Heart left ventricle (tissue), 16 donors: ENCODE data around the gene ENPP3. TPM values are rescaled to one million over a fixed set of nuclear protein-coding genes. Genes with fewer than 3 reads are reported as not detected.

Source experiments
- ATAC-seq, 4 donors: fragments of 200-7000 bp; cut with Tn5 transposase; one replicate each; pipeline ENCODE4 v1.9.1; 2020 to 2022; ENCODE audit warnings: moderate library complexity in 4 of 4, mild to moderate bottlenecking in 3 of 4, moderate number of reproducible peaks in 1 of 4
- DNase-seq, 5 donors: peaks; one replicate each; pipeline ENCODE4 v3.0.0-alpha.2; 2020
- H3K27ac ChIP-seq, 12 donors: fragments of 200-600 bp; sonication (generic) in 4 of 12; one replicate each; pipeline versions ENCODE4 v1.5.0 to v1.8.0; 2016 to 2022; ENCODE audit warnings: mild to moderate bottlenecking in 2 of 12
- H3K27me3 ChIP-seq, 9 donors: fragments of 200-600 bp; sonication (generic) in 2 of 9; one replicate each; pipeline versions ENCODE4 v1.5.1 to v1.8.0; 2016 to 2022; ENCODE audit warnings: mild to moderate bottlenecking in 3 of 9
- H3K36me3 ChIP-seq, 9 donors: fragments of 200-600 bp; sonication (generic) in 2 of 9; one replicate each; pipeline versions ENCODE4 v1.5.0 to v1.8.0; 2018 to 2022; ENCODE audit warnings: mild to moderate bottlenecking in 2 of 9
- H3K4me1 ChIP-seq, 12 donors: fragments of 200-600 bp; sonication (generic) in 4 of 12; one replicate each; pipeline versions ENCODE4 v1.5.0 to v1.8.0; 2016 to 2022; ENCODE audit warnings: mild to moderate bottlenecking in 3 of 12
- H3K4me3 ChIP-seq, 12 donors: fragments of 200-600 bp; sonication (generic) in 4 of 12; one replicate each; pipeline versions ENCODE4 v1.5.0 to v1.8.0; 2017 to 2022; ENCODE audit warnings: mild to moderate bottlenecking in 9 of 12, moderate library complexity in 4 of 12
- H3K9me3 ChIP-seq, 12 donors: fragments of 200-600 bp; sonication (generic) in 4 of 12; one replicate each; pipeline versions ENCODE4 v1.5.0 to v1.8.0; 2016 to 2022; ENCODE audit warnings: mild to moderate bottlenecking in 1 of 12
- CTCF ChIP-seq, 12 donors: fragments of 200-600 bp; sonication (generic) in 4 of 12; IDR thresholded peaks; one replicate each; pipeline versions ENCODE4 v1.5.0 to v1.8.0; 2018 to 2022; ENCODE audit warnings: antibody characterized with exemption in 12 of 12, mild to moderate bottlenecking in 5 of 12
- POLR2A ChIP-seq, 2 donors: fragments of 450-650 bp; IDR thresholded peaks; one replicate each; pipeline ENCODE4 v1.6.1; 2017; ENCODE audit warnings: antibody characterized with exemption in 2 of 2, mild to moderate bottlenecking in 2 of 2, moderate library complexity in 2 of 2
- WGBS, 4 donors: extraction: QIAGEN DNeasy Blood & Tissue Kit in 2 of 4; methylation state at CpG; one replicate each; pipeline versions ENCODE4 v1.1.5 to v1.1.7; 2013 to 2018; 5-methylcytosine and 5-hydroxymethylcytosine counted together
- intact Hi-C, 10 donors: fragments of 100-400 bp; cut with DNase I; formaldehyde crosslinking; loops; one replicate each; pipeline versions ENCODE4 v1.11.1 to v1.14.2; 2022
- polyA plus RNA-seq, 2 donors: library from polyadenylated mRNA; stranded (reverse); fragments of 200-250 nt; gene quantifications; one replicate each; pipeline ENCODE4 v1.2.3, GENCODE V29; 2013
- total RNA-seq, 9 donors: library from RNA; depleted of rRNA in 2 of 9; stranded (reverse); fragments of >200 nt in 2 of 9; fragmentation: NEBNext Ultra II Directional in 3 of 9; extraction: Animal tissue kit (Norgen Biotek cat#: 25700) in 3 of 9; gene quantifications; one replicate each; pipeline versions ENCODE4 v1.1.0 to v1.2.4, GENCODE V29; 2016 to 2023
- donor health status: ischemic (EF 13 %, LVEDD 7.1; RV severe dilation, severe dysfunction).
- donor health status: healthy with polysubstance abuse.
- donor health status: DM: no; HTN: yes; CAD: no.
- donor health status: DM: no; HTN: no; CAD: no.
- donor health status: ischemic (EF 25% LVEDD 6.9; RV normal size, moderate dysfunction).
- donor health status: ischemic (EF 25% LVEDD 5.7; RV mildly dilated, moderate dysfunction).
- donor health status: healthy.
- donor health status: DM: yes; HTN: yes; CAD: no.
- donor health status: ischemic (EF 35%, LVEDD 5.7; RV mildly dilated, moderate dysfunction).
- donor health status: nonischemic (EF 11% LVEDD 7.7; RV severe dilation, severe dysfunction).
- donor health status: DM: yes; HTN: yes; CAD: no.
- donor health status: PGD.
- donor health status: ischemic (EF 29% LVEDD 5.4; RV normal size, mild dysfunction).
- donor health status: nonischemic (EF 23%, LVEDD 6.1; RV moderate dilation, normal function).

Gene ENPP3
- total and polyA plus RNA-seq, 11 donors: 0.07 to 0.72 (median 0.42) TPM; not detected in 2

DNA sequence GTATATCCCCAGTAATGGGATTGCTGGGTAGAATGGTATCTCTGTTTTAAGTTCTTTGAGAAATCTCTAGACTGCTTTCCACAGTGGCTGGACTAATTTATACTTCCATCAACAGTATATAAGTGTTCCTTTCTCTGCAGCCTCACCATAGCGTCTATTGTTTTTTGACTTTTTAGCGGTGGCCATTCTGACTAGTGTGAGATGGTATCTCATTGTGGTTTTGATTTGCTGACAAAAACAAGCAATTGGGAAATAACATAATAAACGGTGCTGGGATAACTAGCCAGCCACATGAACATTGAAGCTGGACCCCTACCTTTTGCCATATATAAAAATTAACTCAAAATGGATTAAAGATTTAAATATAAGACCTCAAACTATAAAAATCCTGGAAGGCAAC lies 49.9 kb downstream of the ENPP3 start:
- H3K9me3 ChIP-seq: peaks cover 0 to 3% (median 0%) of the 10 kb centered on the region in 12 donors
- H3K27ac ChIP-seq: no peak overlapping the region
- 87 to 90% (median 89%) methylated on average over 3 of the region's 3 CpGs for WGBS, 4 donors
- no peaks in the 10 kb centered on the region for H3K27me3 ChIP-seq
- ATAC-seq (no peak), DNase-seq (no peak)
- H3K4me3 ChIP-seq: no peak overlapping the region
- no peak for TF ChIP-seq CTCF (IDR thresholded peaks at IDR 0.05)
- intact Hi-C loops: no loop called here
- no peaks in the 10 kb centered on the region for H3K4me1 ChIP-seq
- no peaks in the 10 kb centered on the region for H3K36me3 ChIP-seq

GRCh38 chr6:131688286-131688685 lies 51.2 kb downstream of the ENPP3 start:
- no peaks in the 10 kb centered on the region for H3K27me3 ChIP-seq
- H3K9me3 ChIP-seq: peaks cover 0 to 3% (median 0%) of the 10 kb centered on the region in 12 donors
- H3K36me3 ChIP-seq: no peaks in the 10 kb centered on the region
- no peak overlapping the region for H3K4me3 ChIP-seq
- no peaks in the 10 kb centered on the region for H3K4me1 ChIP-seq
- ATAC-seq (no peak), DNase-seq (no peak)
- intact Hi-C loops: no loop called here
- TF ChIP-seq CTCF (IDR thresholded peaks at IDR 0.05) (no peak), POLR2A (IDR thresholded peaks at IDR 0.05) (no peak)
- no peak overlapping the region for H3K27ac ChIP-seq
- WGBS, 4 donors: 88 to 95% (median 92%) methylated on average over 1 of the region's 1 CpG

DNA sequence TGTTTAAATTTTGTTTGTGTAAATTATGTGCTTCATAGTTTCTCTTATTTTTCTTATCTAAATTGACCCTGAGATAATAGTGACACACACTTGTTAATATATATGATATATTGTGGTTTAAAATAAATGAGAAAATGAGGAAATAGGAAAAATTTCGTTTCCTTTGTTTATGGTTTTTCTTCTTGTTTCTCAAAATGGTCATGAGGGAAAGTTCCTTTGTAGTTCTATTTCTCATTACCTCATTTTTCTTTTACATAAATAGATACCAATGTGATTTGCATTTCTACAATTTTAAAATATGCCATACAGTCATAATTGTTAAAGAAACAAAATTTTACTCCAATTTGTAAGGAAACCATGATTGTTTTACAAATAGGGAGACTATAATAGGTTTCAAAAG lies 54.9 kb downstream of the ENPP3 start:
- Histone ChIP-seq H3K27me3 (no peaks in the 10 kb centered on the region), H3K4me3 (no peak overlapping the region), H3K4me1 (no peaks in the 10 kb centered on the region), H3K27ac (no peak overlapping the region), H3K9me3 (peaks cover 0 to 3% (median 0%) of the 10 kb centered on the region in 12 donors), H3K36me3 (no peaks in the 10 kb centered on the region)
- intact Hi-C loops: loop anchor here in 7 of 10 donors (5.0 to 10.0 kb wide), 3 partner anchors 93 to 223 kb away; no protein-coding TSS in a partner anchor
- 46 to 65% (median 49%) methylated on average over 1 of the region's 1 CpG for WGBS, 4 donors
- ATAC-seq (no peak), DNase-seq (no peak)
- TF ChIP-seq CTCF (IDR thresholded peaks at IDR 0.05) (no peak), POLR2A (IDR thresholded peaks at IDR 0.05) (no peak)

GRCh38 chr6:131692589-131692988 lies 55.5 kb downstream of the ENPP3 start:
- ATAC-seq: no peak
- Histone ChIP-seq H3K27ac (no peak overlapping the region), H3K27me3 (no peaks in the 10 kb centered on the region), H3K36me3 (no peaks in the 10 kb centered on the region), H3K4me3 (no peak overlapping the region), H3K9me3 (peaks cover 0 to 3% (median 0%) of the 10 kb centered on the region in 12 donors), H3K4me1 (no peaks in the 10 kb centered on the region)
- intact Hi-C loops: loop anchor here in 7 of 10 donors (5.0 to 10.0 kb wide), 3 partner anchors 92 to 222 kb away; no protein-coding TSS in a partner anchor
- TF ChIP-seq POLR2A (IDR thresholded peaks at IDR 0.05) (no peak), CTCF (IDR thresholded peaks at IDR 0.05) (no peak)
- DNase-seq: no peak
